Stomach (tissue), 4 donors: ENCODE results near the gene TBK1.

Source experiments
- CTCF ChIP-seq, 7 experiments: fragments of 450-650 bp in 4 of 7; fragments of 200-600 bp in 3 of 7; sonication (generic) in 3 of 7; IDR thresholded peaks; one replicate each; pipeline ENCODE4 v1.5.1; 2016 to 2019; ENCODE audit warnings: antibody characterized with exemption in 7 of 7, control low read depth in 2 of 7, mild to moderate bottlenecking in 1 of 7
- EP300 ChIP-seq: sonication (generic); formaldehyde crosslinking; IDR thresholded peaks from one replicate; pipeline ENCODE4 v1.6.1; 2017; ENCODE audit warnings: antibody characterized with exemption
- POLR2A ChIP-seq, 4 donors: fragments of 450-650 bp; IDR thresholded peaks; one replicate each; pipeline ENCODE4 v1.6.1; 2016; ENCODE audit warnings: antibody characterized with exemption in 4 of 4, control low read depth in 2 of 4, mild to moderate bottlenecking in 1 of 4, moderate library complexity in 1 of 4

- TF ChIP-seq POLR2A (IDR thresholded peaks at IDR 0.05) (no peak), CTCF (IDR thresholded peaks at IDR 0.05) (no peak), EP300 (no peak)
These were observed 45.0 kb downstream of the TBK1 start for GRCh38 chr12:64496839-64497400.
